HepG2 (cell line): ENCODE data around the gene ZDHHC18. TPM values are rescaled to one million over a fixed set of nuclear protein-coding genes. Genes with fewer than 3 reads are reported as not detected.

Experiments used
- ARNT2 ChIP-seq: sonication (generic); formaldehyde crosslinking; IDR thresholded peaks from 2 replicates; pipeline ENCODE4 v1.8.0; 2022; ENCODE audit warnings: mild to moderate bottlenecking, low read depth, missing genetic modification reagents, moderate library complexity
- ATF7-NPFF ChIP-seq: sonication (generic); formaldehyde crosslinking; IDR thresholded peaks from 2 replicates; pipeline ENCODE4 v1.8.1; 2023; ENCODE audit warnings: mild to moderate bottlenecking, low read depth, missing genetic modification reagents, moderate library complexity
- ATRX ChIP-seq: sonication (generic); formaldehyde crosslinking; IDR thresholded peaks from 2 replicates; pipeline ENCODE4 v1.4.0; 2020; ENCODE audit warnings: missing genetic modification reagents, borderline replicate concordance
- CTCF ChIP-seq: sonication (generic); formaldehyde crosslinking; IDR thresholded peaks from 2 replicates; pipeline ENCODE4 v1.5.0; 2020; ENCODE audit warnings: mild to moderate bottlenecking, missing genetic modification reagents, moderate library complexity
- FOXK2 ChIP-seq: fragments of 450-650 bp; IDR thresholded peaks from 2 replicates; pipeline ENCODE4 v1.6.1; 2016
- MLX ChIP-seq: IDR thresholded peaks from 2 replicates; pipeline ENCODE4 v1.6.1; 2016
- NFE2L1 ChIP-seq: sonication (generic); formaldehyde crosslinking; IDR thresholded peaks from 2 replicates; pipeline ENCODE4 v1.4.0; 2020; ENCODE audit warnings: missing genetic modification reagents, mild to moderate bottlenecking, borderline replicate concordance
- NFYB ChIP-seq: sonication (generic); formaldehyde crosslinking; IDR thresholded peaks from 2 replicates; pipeline ENCODE4 v1.4.0; 2020; ENCODE audit warnings: missing genetic modification reagents
- NR3C1 ChIP-seq: sonication (generic); formaldehyde crosslinking; IDR thresholded peaks from 2 replicates; pipeline ENCODE4 v1.4.0; 2020; ENCODE audit warnings: missing genetic modification reagents
- RFXAP ChIP-seq: sonication (generic); formaldehyde crosslinking; IDR thresholded peaks from 2 replicates; pipeline ENCODE4 v1.4.0; 2020; ENCODE audit warnings: missing genetic modification reagents, borderline replicate concordance
- SMAD3 ChIP-seq: sonication (generic); formaldehyde crosslinking; IDR thresholded peaks from 2 replicates; pipeline ENCODE4 v1.4.0; 2020; ENCODE audit warnings: missing genetic modification reagents
- ZNF143 ChIP-seq: sonication (generic); formaldehyde crosslinking; IDR thresholded peaks from 2 replicates; pipeline ENCODE4 v1.4.0; 2020; ENCODE audit warnings: missing genetic modification reagents
- ZNF292 ChIP-seq: sonication (generic); formaldehyde crosslinking; IDR thresholded peaks from 2 replicates; pipeline ENCODE4 v1.8.1; 2022; ENCODE audit warnings: mild to moderate bottlenecking, low read depth, missing genetic modification reagents, borderline replicate concordance
- polyA plus RNA-seq, 8 experiments: library from polyadenylated mRNA; depleted of rRNA in 3 of 8; stranded (reverse) in 7 of 8; unstranded in 1 of 8; fragments of >200 nt; fragmentation: Illumina TruSeq in 4 of 8; extraction: Trizol in 4 of 8; gene quantifications; 2 replicates each; pipeline versions ENCODE4 v1.2.1 to v1.2.3, GENCODE V29; 2011 to 2016; ENCODE audit warnings: low read depth in 4 of 8, missing spikeins in 1 of 8, mixed read lengths in 1 of 8; ENCODE audit not compliant: insufficient read depth in 1 of 8
- total RNA-seq, 5 experiments: library from RNA; depleted of rRNA; stranded (reverse); fragments of >200 nt; fragmentation: Illumina TruSeq; extraction: Trizol; gene quantifications; 2 replicates each; pipeline ENCODE4 v1.2.3, GENCODE V29; 2016; ENCODE audit warnings: low read depth in 1 of 5
- TF ChIP-seq, protein P1 (sequence below): sonication (generic); formaldehyde crosslinking; IDR thresholded peaks from 2 replicates; pipeline ENCODE4 v1.4.0; 2020; ENCODE audit warnings: mild to moderate bottlenecking, missing genetic modification reagents, borderline replicate concordance
- TF ChIP-seq, protein P2 (sequence below): sonication (generic); formaldehyde crosslinking; IDR thresholded peaks from 2 replicates; pipeline ENCODE4; 2020; ENCODE audit warnings: missing genetic modification reagents, mild to moderate bottlenecking, borderline replicate concordance
- TF ChIP-seq, protein P3 (sequence below): sonication (generic); formaldehyde crosslinking; IDR thresholded peaks from 2 replicates; pipeline ENCODE4 v1.9.0; 2022; ENCODE audit warnings: low read depth, missing genetic modification reagents

The ZDHHC18 gene
- total and polyA plus RNA-seq, 2 of the 13 experiments (the other 11 are each of a cell fraction or from before 2014, with no cell fraction given): 13.2 to 35.3 TPM

- TF ChIP-seq, protein P1, sequence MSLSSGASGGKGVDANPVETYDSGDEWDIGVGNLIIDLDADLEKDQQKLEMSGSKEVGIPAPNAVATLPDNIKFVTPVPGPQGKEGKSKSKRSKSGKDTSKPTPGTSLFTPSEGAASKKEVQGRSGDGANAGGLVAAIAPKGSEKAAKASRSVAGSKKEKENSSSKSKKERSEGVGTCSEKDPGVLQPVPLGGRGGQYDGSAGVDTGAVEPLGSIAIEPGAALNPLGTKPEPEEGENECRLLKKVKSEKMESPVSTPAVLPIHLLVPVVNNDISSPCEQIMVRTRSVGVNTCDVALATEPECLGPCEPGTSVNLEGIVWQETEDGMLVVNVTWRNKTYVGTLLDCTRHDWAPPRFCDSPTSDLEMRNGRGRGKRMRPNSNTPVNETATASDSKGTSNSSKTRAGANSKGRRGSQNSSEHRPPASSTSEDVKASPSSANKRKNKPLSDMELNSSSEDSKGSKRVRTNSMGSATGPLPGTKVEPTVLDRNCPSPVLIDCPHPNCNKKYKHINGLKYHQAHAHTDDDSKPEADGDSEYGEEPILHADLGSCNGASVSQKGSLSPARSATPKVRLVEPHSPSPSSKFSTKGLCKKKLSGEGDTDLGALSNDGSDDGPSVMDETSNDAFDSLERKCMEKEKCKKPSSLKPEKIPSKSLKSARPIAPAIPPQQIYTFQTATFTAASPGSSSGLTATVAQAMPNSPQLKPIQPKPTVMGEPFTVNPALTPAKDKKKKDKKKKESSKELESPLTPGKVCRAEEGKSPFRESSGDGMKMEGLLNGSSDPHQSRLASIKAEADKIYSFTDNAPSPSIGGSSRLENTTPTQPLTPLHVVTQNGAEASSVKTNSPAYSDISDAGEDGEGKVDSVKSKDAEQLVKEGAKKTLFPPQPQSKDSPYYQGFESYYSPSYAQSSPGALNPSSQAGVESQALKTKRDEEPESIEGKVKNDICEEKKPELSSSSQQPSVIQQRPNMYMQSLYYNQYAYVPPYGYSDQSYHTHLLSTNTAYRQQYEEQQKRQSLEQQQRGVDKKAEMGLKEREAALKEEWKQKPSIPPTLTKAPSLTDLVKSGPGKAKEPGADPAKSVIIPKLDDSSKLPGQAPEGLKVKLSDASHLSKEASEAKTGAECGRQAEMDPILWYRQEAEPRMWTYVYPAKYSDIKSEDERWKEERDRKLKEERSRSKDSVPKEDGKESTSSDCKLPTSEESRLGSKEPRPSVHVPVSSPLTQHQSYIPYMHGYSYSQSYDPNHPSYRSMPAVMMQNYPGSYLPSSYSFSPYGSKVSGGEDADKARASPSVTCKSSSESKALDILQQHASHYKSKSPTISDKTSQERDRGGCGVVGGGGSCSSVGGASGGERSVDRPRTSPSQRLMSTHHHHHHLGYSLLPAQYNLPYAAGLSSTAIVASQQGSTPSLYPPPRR (CRISPR knock-in tag): peak; percentile 45; the same call in 1 of the 2 replicates
- TF ChIP-seq SMAD3 (CRISPR knock-in tag) (0 out of 2 replicates have a peak, but pooled peaks have one; percentile 51), NR3C1 (CRISPR knock-in tag) (no peak), MLX (CRISPR knock-in tag) (peak; percentile 14; the same call in 1 of the 2 replicates), RFXAP (0 out of 2 replicates have a peak, but pooled peaks have one; percentile 31), ARNT2 (CRISPR knock-in tag) (no peak), ZNF143 (CRISPR knock-in tag) (no peak), CTCF (CRISPR knock-in tag) (peak; percentile 37; the same call in 1 of the 2 replicates), ATF7-NPFF (0 out of 2 replicates have a peak, but pooled peaks have one; percentile 35), NFE2L1 (CRISPR knock-in tag) (no peak), ATRX (CRISPR knock-in tag) (no peak), ZNF292 (CRISPR knock-in tag) (peak; percentile 96), NFYB (0 out of 2 replicates have a peak, but pooled peaks have one; percentile 9), FOXK2 (no peak)
- TF ChIP-seq, protein P2, sequence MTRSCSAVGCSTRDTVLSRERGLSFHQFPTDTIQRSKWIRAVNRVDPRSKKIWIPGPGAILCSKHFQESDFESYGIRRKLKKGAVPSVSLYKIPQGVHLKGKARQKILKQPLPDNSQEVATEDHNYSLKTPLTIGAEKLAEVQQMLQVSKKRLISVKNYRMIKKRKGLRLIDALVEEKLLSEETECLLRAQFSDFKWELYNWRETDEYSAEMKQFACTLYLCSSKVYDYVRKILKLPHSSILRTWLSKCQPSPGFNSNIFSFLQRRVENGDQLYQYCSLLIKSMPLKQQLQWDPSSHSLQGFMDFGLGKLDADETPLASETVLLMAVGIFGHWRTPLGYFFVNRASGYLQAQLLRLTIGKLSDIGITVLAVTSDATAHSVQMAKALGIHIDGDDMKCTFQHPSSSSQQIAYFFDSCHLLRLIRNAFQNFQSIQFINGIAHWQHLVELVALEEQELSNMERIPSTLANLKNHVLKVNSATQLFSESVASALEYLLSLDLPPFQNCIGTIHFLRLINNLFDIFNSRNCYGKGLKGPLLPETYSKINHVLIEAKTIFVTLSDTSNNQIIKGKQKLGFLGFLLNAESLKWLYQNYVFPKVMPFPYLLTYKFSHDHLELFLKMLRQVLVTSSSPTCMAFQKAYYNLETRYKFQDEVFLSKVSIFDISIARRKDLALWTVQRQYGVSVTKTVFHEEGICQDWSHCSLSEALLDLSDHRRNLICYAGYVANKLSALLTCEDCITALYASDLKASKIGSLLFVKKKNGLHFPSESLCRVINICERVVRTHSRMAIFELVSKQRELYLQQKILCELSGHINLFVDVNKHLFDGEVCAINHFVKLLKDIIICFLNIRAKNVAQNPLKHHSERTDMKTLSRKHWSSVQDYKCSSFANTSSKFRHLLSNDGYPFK (CRISPR knock-in tag): peak; percentile 28; the same call in 1 of the 2 replicates
- TF ChIP-seq, protein P3, sequence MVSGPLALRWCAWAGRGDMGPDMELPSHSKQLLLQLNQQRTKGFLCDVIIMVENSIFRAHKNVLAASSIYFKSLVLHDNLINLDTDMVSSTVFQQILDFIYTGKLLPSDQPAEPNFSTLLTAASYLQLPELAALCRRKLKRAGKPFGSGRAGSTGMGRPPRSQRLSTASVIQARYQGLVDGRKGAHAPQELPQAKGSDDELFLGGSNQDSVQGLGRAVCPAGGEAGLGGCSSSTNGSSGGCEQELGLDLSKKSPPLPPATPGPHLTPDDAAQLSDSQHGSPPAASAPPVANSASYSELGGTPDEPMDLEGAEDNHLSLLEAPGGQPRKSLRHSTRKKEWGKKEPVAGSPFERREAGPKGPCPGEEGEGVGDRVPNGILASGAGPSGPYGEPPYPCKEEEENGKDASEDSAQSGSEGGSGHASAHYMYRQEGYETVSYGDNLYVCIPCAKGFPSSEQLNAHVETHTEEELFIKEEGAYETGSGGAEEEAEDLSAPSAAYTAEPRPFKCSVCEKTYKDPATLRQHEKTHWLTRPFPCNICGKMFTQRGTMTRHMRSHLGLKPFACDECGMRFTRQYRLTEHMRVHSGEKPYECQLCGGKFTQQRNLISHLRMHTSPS: peak; percentile 71; the same call in 1 of the 2 replicates
These were observed 12.2 kb downstream of the ZDHHC18 start (continued) for GRCh38 chr1:26838474-26839338.
